Measurements from ENCODE around the gene INHBC. TPM values are rescaled to one million over a fixed set of nuclear protein-coding genes. Genes with fewer than 3 reads are reported as not detected.

The INHBC gene
- total RNA-seq, 1 experiment from 2014 or later = not detected

DNA sequence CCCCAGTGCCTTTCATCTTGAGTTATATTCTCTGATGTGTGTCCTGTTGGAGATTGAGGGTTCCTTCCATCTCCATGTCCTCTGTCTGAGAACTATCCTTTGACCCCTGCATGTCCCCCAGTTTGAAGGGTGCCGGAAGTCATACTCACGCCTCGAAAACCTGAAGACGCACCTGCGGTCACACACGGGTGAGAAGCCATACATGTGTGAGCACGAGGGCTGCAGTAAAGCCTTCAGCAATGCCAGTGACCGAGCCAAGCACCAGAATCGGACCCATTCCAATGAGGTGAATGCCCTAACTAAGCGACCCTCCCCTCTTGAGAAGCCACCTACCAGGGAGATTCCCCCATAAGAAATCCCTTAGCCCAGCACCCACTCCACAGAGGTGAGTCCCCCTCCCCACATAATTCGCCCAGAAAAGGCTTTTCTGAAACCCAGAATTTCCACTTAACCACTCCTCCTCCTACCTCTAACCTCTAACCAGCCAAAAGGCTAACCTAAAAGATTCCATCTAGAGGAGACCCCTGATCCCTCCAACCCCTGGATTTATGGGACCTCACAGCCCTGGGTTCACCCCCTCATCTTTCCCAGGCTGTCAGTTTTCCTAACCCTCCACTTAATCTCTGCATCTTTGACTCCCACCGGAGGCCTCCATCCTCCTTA, 32.8 kb downstream of the INHBC start:
- Histone ChIP-seq H3K36me3 (ENCODE audit: control insufficient read depth, insufficient read depth, low read length) (no peaks in the 10 kb centered on the region), H3K27me3 (ENCODE audit: control insufficient read depth, insufficient read depth, low read length) (no peaks in the 10 kb centered on the region), H3K9me3 (ENCODE audit: control insufficient read depth, insufficient read depth, low read depth, low read length) (no peaks in the 10 kb centered on the region), H3K4me3 (ENCODE audit: low read depth in 2 of 2, low read length in 2 of 2) (no peak overlapping the region), H3K4me1 (ENCODE audit: control insufficient read depth, insufficient read depth, low read length) (no peaks in the 10 kb centered on the region), H3K27ac (ENCODE audit: low read length) (no peak overlapping the region)
- no TSS peak for BruUV-seq (replicated peaks)
- POLR2A ChIA-PET = no interaction called here
- CTCF ChIA-PET = interaction anchor here (0.6 kb wide), 1 partner anchor 44 kb away, joined by 10 read pairs; no protein-coding TSS in a partner anchor
- in situ Hi-C loops (cut with HindIII; ENCODE audit: low pct_unique_long_range_greater_than_20kb, low sequenced_read_pairs) = no loop called here
- ATAC-seq (no peak), DNase-seq (ENCODE audit: low read depth, low spot score) (no peak)
- TF ChIP-seq SIN3A (IDR thresholded peaks at IDR 0.05; ENCODE audit: borderline replicate concordance, insufficient read depth, low read depth, low read length) (no peak), POLR2AphosphoS5 (IDR thresholded peaks at IDR 0.05; ENCODE audit: low read depth, low read length) (no peak), TCF7L2 (IDR thresholded peaks at IDR 0.05; ENCODE audit: low read depth, low read length) (no peak)
- TF ChIP-seq, protein P1, sequence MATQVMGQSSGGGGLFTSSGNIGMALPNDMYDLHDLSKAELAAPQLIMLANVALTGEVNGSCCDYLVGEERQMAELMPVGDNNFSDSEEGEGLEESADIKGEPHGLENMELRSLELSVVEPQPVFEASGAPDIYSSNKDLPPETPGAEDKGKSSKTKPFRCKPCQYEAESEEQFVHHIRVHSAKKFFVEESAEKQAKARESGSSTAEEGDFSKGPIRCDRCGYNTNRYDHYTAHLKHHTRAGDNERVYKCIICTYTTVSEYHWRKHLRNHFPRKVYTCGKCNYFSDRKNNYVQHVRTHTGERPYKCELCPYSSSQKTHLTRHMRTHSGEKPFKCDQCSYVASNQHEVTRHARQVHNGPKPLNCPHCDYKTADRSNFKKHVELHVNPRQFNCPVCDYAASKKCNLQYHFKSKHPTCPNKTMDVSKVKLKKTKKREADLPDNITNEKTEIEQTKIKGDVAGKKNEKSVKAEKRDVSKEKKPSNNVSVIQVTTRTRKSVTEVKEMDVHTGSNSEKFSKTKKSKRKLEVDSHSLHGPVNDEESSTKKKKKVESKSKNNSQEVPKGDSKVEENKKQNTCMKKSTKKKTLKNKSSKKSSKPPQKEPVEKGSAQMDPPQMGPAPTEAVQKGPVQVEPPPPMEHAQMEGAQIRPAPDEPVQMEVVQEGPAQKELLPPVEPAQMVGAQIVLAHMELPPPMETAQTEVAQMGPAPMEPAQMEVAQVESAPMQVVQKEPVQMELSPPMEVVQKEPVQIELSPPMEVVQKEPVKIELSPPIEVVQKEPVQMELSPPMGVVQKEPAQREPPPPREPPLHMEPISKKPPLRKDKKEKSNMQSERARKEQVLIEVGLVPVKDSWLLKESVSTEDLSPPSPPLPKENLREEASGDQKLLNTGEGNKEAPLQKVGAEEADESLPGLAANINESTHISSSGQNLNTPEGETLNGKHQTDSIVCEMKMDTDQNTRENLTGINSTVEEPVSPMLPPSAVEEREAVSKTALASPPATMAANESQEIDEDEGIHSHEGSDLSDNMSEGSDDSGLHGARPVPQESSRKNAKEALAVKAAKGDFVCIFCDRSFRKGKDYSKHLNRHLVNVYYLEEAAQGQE (IDR thresholded peaks at IDR 0.05; ENCODE audit: insufficient read depth in 1 of 2, low read depth in 2 of 2, low read length in 1 of 2) = no peak
- TF ChIP-seq, protein P2, sequence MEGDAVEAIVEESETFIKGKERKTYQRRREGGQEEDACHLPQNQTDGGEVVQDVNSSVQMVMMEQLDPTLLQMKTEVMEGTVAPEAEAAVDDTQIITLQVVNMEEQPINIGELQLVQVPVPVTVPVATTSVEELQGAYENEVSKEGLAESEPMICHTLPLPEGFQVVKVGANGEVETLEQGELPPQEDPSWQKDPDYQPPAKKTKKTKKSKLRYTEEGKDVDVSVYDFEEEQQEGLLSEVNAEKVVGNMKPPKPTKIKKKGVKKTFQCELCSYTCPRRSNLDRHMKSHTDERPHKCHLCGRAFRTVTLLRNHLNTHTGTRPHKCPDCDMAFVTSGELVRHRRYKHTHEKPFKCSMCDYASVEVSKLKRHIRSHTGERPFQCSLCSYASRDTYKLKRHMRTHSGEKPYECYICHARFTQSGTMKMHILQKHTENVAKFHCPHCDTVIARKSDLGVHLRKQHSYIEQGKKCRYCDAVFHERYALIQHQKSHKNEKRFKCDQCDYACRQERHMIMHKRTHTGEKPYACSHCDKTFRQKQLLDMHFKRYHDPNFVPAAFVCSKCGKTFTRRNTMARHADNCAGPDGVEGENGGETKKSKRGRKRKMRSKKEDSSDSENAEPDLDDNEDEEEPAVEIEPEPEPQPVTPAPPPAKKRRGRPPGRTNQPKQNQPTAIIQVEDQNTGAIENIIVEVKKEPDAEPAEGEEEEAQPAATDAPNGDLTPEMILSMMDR (IDR thresholded peaks at IDR 0.05) = no peak
- intact Hi-C loops (cut with micrococcal nuclease; ENCODE audit: unreplicated experiment) = no loop called here

DNA sequence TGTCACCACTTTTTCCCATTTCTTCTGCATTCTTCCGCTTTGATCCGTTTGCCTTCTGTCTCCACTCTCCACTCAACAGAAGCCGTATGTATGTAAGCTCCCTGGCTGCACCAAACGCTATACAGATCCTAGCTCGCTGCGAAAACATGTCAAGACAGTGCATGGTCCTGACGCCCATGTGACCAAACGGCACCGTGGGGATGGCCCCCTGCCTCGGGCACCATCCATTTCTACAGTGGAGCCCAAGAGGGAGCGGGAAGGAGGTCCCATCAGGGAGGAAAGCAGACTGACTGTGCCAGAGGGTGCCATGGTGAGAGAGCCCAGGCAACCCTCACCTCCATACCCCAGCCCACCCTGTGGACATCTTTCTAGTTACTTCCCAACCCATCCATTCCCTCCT, 33.3 kb downstream of the INHBC start:
- POLR2A ChIA-PET = no interaction called here
- ATAC-seq (no peak), DNase-seq (ENCODE audit: low read depth, low spot score) (no peak)
- H3K4me1 ChIP-seq (ENCODE audit: control insufficient read depth, insufficient read depth, low read length) = no peaks in the 10 kb centered on the region
- TF ChIP-seq SIN3A (IDR thresholded peaks at IDR 0.05; ENCODE audit: borderline replicate concordance, insufficient read depth, low read depth, low read length) (no peak), TCF7L2 (IDR thresholded peaks at IDR 0.05; ENCODE audit: low read depth, low read length) (no peak), POLR2AphosphoS5 (IDR thresholded peaks at IDR 0.05; ENCODE audit: low read depth, low read length) (no peak)
- TF ChIP-seq, protein P2 (IDR thresholded peaks at IDR 0.05) = no peak
- TF ChIP-seq, protein P1 (IDR thresholded peaks at IDR 0.05; ENCODE audit: insufficient read depth in 1 of 2, low read depth in 2 of 2, low read length in 1 of 2) = no peak
- intact Hi-C loops (cut with micrococcal nuclease; ENCODE audit: unreplicated experiment) (no loop called here), in situ Hi-C loops (cut with HindIII; ENCODE audit: low pct_unique_long_range_greater_than_20kb, low sequenced_read_pairs) (no loop called here)
- H3K27me3 ChIP-seq (ENCODE audit: control insufficient read depth, insufficient read depth, low read length) = no peaks in the 10 kb centered on the region
- no peaks in the 10 kb centered on the region for H3K36me3 ChIP-seq (ENCODE audit: control insufficient read depth, insufficient read depth, low read length)
- no peaks in the 10 kb centered on the region for H3K9me3 ChIP-seq (ENCODE audit: control insufficient read depth, insufficient read depth, low read depth, low read length)
- H3K27ac ChIP-seq (ENCODE audit: low read length) = no peak overlapping the region
- BruUV-seq (replicated peaks) = no TSS peak
- H3K4me3 ChIP-seq (ENCODE audit: low read depth in 2 of 2, low read length in 2 of 2) = no peak overlapping the region
- CTCF ChIA-PET = no interaction called here
